A549 (cell line): ENCODE results near the gene LYPLAL1. TPM values are rescaled to one million over a fixed set of nuclear protein-coding genes. Genes with fewer than 3 reads are reported as not detected.

ENCODE experiments used
- ATAC-seq, 2 experiments: fragments of 200-7000 bp in 1 of 2; fragments of >200 bp in 1 of 2; cut with Nextera tagmentation in 1 of 2; cut with Tn5 transposase in 1 of 2; 3 replicates each; pipeline versions ENCODE4 v1.8.0 to v1.9.1; 2018 to 2020; ENCODE audit warnings: mild to moderate bottlenecking in 1 of 2, moderate library complexity in 1 of 2
- CTCF ChIA-PET: fragments of 300-600 bp; sonication (Branson Sonifier 250); formaldehyde crosslinking; extraction: SDS; loops from one replicate; lab custom pipeline; 2021; ENCODE audit warnings: antibody characterized with exemption, inconsistent platforms; lab: Yijun Ruan, JAX
- POLR2A ChIA-PET: fragments of 350-600 bp; formaldehyde crosslinking; extraction: SDS; loops from one replicate; lab custom pipeline; 2021; ENCODE audit warnings: antibody characterized with exemption, inconsistent platforms; lab: Yijun Ruan, JAX
- DNase-seq, 2 experiments: peaks; one replicate each; pipeline versions ENCODE4 v3.0.0 to v3.0.0-alpha.2; 2011 to 2016; ENCODE audit warnings: low read depth in 1 of 2, low spot score in 1 of 2
- FAIRE-seq: peaks from 2 replicates; lab custom pipeline; 2011; peaks lifted over from hg19 to GRCh38; lab: Jason Lieb, UNC
- H3K27ac ChIP-seq, 2 experiments: fragments of >200 bp; sonication (Bioruptor Twin); formaldehyde crosslinking; 3 replicates each; pipeline ENCODE4 v1.5.1; 2016 to 2017
- H3K4me1 ChIP-seq: fragments of >200 bp; sonication (Bioruptor Twin); formaldehyde crosslinking; 3 replicates; pipeline ENCODE4 v1.6.1; 2016
- H3K4me2 ChIP-seq: fragments of >200 bp; sonication (Bioruptor Twin); formaldehyde crosslinking; 3 replicates; pipeline ENCODE4 v1.6.1; 2016
- H3K4me3 ChIP-seq: fragments of >200 bp; sonication (Bioruptor Twin); formaldehyde crosslinking; 3 replicates; pipeline ENCODE4 v1.5.1; 2016
- H3K9me3 ChIP-seq: fragments of >200 bp; sonication (Bioruptor Twin); formaldehyde crosslinking; 3 replicates; pipeline ENCODE4 v1.6.1; 2016
- ATOH8 ChIP-seq: fragments of 250-450 bp; sonication (Bioruptor Pico); IDR thresholded peaks from 2 replicates; pipeline ENCODE4 v1.5.0; 2020; ENCODE audit warnings: low read depth, mild to moderate bottlenecking, moderate library complexity
- BCL3 ChIP-seq: fragments of >200 bp; sonication (Bioruptor Twin); formaldehyde crosslinking; IDR thresholded peaks from 3 replicates; pipeline ENCODE4 v1.6.1; 2016
- CBX2 ChIP-seq: fragments of 200-600 bp; sonication (generic); IDR thresholded peaks from 2 replicates; pipeline ENCODE4 v1.6.1; 2016; ENCODE audit warnings: low read depth, mild to moderate bottlenecking, borderline replicate concordance
- CHD4 ChIP-seq: fragments of 200-600 bp; sonication (generic); IDR thresholded peaks from 2 replicates; pipeline ENCODE4 v1.6.1; 2016; ENCODE audit warnings: antibody characterized with exemption, mild to moderate bottlenecking, borderline replicate concordance
- EHF ChIP-seq: fragments of 250-450 bp; sonication (Bioruptor Pico); IDR thresholded peaks from 2 replicates; pipeline ENCODE4 v1.5.0; 2020; ENCODE audit warnings: mild to moderate bottlenecking
- EP300 ChIP-seq, 2 experiments: fragments of >200 bp; sonication (Bioruptor Twin); formaldehyde crosslinking; IDR thresholded peaks; 2 replicates in 1 of 2; 3 replicates in 1 of 2; pipeline ENCODE4 v1.6.1; 2016 to 2017
- HMGXB4 ChIP-seq: fragments of 250-450 bp; sonication (Bioruptor Pico); IDR thresholded peaks from 2 replicates; pipeline ENCODE4 v1.5.0; 2021; ENCODE audit warnings: mild to moderate bottlenecking, moderate library complexity, borderline replicate concordance
- JUN ChIP-seq, 2 experiments: fragments of >200 bp; sonication (Bioruptor Twin); formaldehyde crosslinking; IDR thresholded peaks; 2 replicates in 1 of 2; 3 replicates in 1 of 2; pipeline ENCODE4 v1.6.1; 2016 to 2017
- JUNB ChIP-seq: fragments of >200 bp; sonication (Bioruptor Twin); formaldehyde crosslinking; IDR thresholded peaks from 2 replicates; pipeline ENCODE4 v1.6.1; 2016
- KDM1A ChIP-seq: fragments of 200-600 bp; sonication (generic); IDR thresholded peaks from 2 replicates; pipeline ENCODE4 v1.6.1; 2016; ENCODE audit warnings: low read depth, mild to moderate bottlenecking
- KDM5A ChIP-seq: fragments of 200-600 bp; sonication (generic); IDR thresholded peaks from 2 replicates; pipeline ENCODE4 v1.6.1; 2016; ENCODE audit warnings: antibody characterized with exemption, mild to moderate bottlenecking
- MYC ChIP-seq: IDR thresholded peaks from 2 replicates; pipeline ENCODE4 v1.6.1; 2012; ENCODE audit warnings: mild to moderate bottlenecking, inconsistent platforms, low read length, improper control_type of control experiment, borderline replicate concordance
- NFE2L2 ChIP-seq: fragments of 150-350 bp; conservative IDR thresholded peaks from 2 replicates; pipeline ENCODE4 v1.6.1; 2014; ENCODE audit warnings: low read length
- NR3C1 ChIP-seq: fragments of >200 bp; sonication (Bioruptor Twin); formaldehyde crosslinking; IDR thresholded peaks from 3 replicates; pipeline ENCODE4 v1.6.1; 2017
- POLR2AphosphoS2 ChIP-seq: conservative IDR thresholded peaks from 2 replicates; pipeline ENCODE4 v1.6.1; 2012; ENCODE audit warnings: low read length, improper control_type of control experiment, inconsistent platforms
- RCOR1 ChIP-seq: fragments of 150-350 bp; IDR thresholded peaks from 2 replicates; pipeline ENCODE4 v1.6.1; 2014; ENCODE audit warnings: antibody characterized with exemption, low read length, low read depth
- TFCP2L1 ChIP-seq: fragments of 250-450 bp; sonication (Bioruptor Pico); IDR thresholded peaks from 2 replicates; pipeline ENCODE4 v1.5.0; 2021; ENCODE audit warnings: mild to moderate bottlenecking
- USF2 ChIP-seq: fragments of 450-650 bp; IDR thresholded peaks from 2 replicates; pipeline ENCODE4 v1.6.1; 2014; ENCODE audit warnings: antibody characterized with exemption
- ZSCAN20 ChIP-seq: fragments of 250-450 bp; sonication (Bioruptor Pico); IDR thresholded peaks from 2 replicates; pipeline ENCODE4 v1.8.0; 2022; ENCODE audit warnings: mild to moderate bottlenecking, moderate library complexity
- WGBS: methylation state at CpG from one replicate; pipeline ENCODE4 v1.1.6; 2017; ENCODE audit errors: missing lambda C conversion rate; 5-methylcytosine and 5-hydroxymethylcytosine counted together
- polyA plus RNA-seq, 4 experiments: library from polyadenylated mRNA; depleted of rRNA in 3 of 4; stranded (reverse); fragments of >200 nt; fragmentation: RNase III in 1 of 4; extraction: RNeasy Plus Mini Kit Qiagen cat#74134 plus additional on column Dnase treatment in 1 of 4; gene quantifications; 2 replicates in 3 of 4; 3 replicates in 1 of 4; pipeline ENCODE4 v1.2.3, GENCODE V29; 2011 to 2017
- TF ChIP-seq, protein P1 (sequence below): fragments of 150-350 bp; IDR thresholded peaks from 2 replicates; pipeline ENCODE4 v1.6.1; 2014; ENCODE audit warnings: low read depth, mild to moderate bottlenecking, low read length

LYPLAL1 gene
- polyA plus RNA-seq, 2 of the 4 experiments (the other 2 are of a cell fraction) = 13.6 to 61.2 TPM

GRCh38 chr1:219147571-219148019, 26.1 kb upstream of the LYPLAL1 start:
- Histone ChIP-seq H3K4me1 (peaks cover 8% of the 10 kb centered on the region; the same call in 2 of the 3 replicates), H3K4me3 (no peak overlapping the region)
- no peak for ATAC-seq
- TF ChIP-seq ZSCAN20 (no peak), NFE2L2 (no peak), JUNB (no peak), KDM1A (no peak), RCOR1 (no peak), CBX2 (no peak)
- TF ChIP-seq, protein P1, sequence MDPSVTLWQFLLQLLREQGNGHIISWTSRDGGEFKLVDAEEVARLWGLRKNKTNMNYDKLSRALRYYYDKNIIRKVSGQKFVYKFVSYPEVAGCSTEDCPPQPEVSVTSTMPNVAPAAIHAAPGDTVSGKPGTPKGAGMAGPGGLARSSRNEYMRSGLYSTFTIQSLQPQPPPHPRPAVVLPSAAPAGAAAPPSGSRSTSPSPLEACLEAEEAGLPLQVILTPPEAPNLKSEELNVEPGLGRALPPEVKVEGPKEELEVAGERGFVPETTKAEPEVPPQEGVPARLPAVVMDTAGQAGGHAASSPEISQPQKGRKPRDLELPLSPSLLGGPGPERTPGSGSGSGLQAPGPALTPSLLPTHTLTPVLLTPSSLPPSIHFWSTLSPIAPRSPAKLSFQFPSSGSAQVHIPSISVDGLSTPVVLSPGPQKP = no peak
- TF ChIP-seq, all 56 proteins: peak for 0
- WGBS = 87% methylated on average over 1 of the region's 1 CpG
- no peak for FAIRE-seq
- H3K27ac ChIP-seq = no peak overlapping the region
- no peak for DNase-seq
- no peak overlapping the region for H3K4me2 ChIP-seq
- ChIA-PET POLR2A (no interaction called here), CTCF (no interaction called here)
- no peaks in the 10 kb centered on the region for H3K9me3 ChIP-seq

DNA sequence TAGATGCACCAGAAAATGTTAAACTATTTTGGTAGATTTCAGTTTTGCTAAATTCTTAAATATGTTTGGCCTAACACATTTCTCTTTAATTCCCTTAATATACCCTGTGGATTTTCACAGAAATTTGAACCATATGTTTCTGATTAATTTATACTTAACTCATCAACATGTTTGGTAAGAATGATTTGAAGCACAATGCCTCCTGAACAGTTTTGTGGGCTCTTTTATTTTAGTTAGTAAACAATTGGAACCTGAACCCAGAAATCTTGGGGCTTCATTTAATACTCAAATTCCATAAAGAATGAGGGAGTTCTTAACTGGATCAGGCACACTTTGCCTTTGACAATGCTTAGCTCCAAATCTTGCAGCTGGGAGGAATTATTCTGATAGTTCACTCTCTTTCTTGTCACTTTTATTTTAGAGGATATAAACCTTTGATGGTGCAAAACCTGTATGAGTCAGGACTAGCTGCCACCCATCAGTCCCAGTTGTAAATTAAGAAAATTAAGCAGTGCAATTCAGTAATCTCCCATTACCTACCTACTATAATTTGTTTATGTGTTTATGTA, 24.6 kb upstream of the LYPLAL1 start:
- Histone ChIP-seq H3K9me3 (no peaks in the 10 kb centered on the region), H3K4me3 (no peak overlapping the region), H3K27ac (no peak overlapping the region), H3K4me2 (no peak overlapping the region), H3K4me1 (peaks cover 8% of the 10 kb centered on the region; the same call in 2 of the 3 replicates)
- ATAC-seq (no peak), DNase-seq (no peak), FAIRE-seq (no peak)
- no peak for TF ChIP-seq KDM5A
- no peak for TF ChIP-seq POLR2AphosphoS2
- TF ChIP-seq MYC = no peak
- no peak for TF ChIP-seq USF2
- TF ChIP-seq NFE2L2 = no peak
- no peak for TF ChIP-seq HMGXB4 (CRISPR knock-in tag)
- TF ChIP-seq JUN (IDR thresholded peaks at IDR 0.05) = no peak
- no peak for TF ChIP-seq ATOH8 (CRISPR knock-in tag)
- TF ChIP-seq BCL3 = no peak
- no peak for TF ChIP-seq CHD4
- TF ChIP-seq EP300 (IDR thresholded peaks at IDR 0.05) = no peak
- TF ChIP-seq RCOR1 = no peak
- TF ChIP-seq EHF (CRISPR knock-in tag) = no peak
- no peak for TF ChIP-seq KDM1A
- no peak for TF ChIP-seq NR3C1
- no peak for TF ChIP-seq CBX2
- no peak for TF ChIP-seq TFCP2L1 (CRISPR knock-in tag)
- ChIA-PET POLR2A (no interaction called here), CTCF (interaction anchor here (1.1 kb wide), 1 partner anchor 366 kb away, joined by 3 read pairs; no protein-coding TSS in a partner anchor)
